Measurements from ENCODE around the gene PSRC1. TPM values are rescaled to one million over a fixed set of nuclear protein-coding genes. Genes with fewer than 3 reads are reported as not detected.

PSRC1 gene
- polyA plus RNA-seq, 1 experiment, result 25.9 TPM

DNA sequence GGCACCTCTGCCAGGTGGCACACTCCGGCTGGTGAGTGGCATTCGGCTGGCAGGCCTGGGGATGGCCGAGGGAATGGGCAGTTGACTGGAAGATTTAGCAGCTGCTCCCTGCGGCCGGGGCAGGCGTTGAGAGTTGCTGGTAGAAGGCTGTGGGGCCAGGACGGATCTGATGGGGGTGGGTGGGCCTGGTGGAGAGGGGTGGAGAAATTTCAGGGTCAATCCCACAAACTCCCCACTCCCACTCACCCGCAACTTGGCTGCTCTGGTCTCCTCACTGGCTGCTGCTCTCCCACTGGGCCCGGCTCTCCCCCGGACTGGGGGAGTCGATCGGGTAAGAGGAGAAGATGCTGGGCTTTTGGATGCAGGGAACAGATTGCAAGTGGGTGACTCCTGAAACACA is 2.1 kb downstream of the PSRC1 start:
- Histone ChIP-seq H3K4me3 (ENCODE audit: low read depth, low read length) (no peak overlapping the region), H3K27me3 (ENCODE audit: control insufficient read depth, insufficient read depth, low read length) (no peaks in the 10 kb centered on the region), H3K36me3 (ENCODE audit: control insufficient read depth, insufficient read depth, low read length) (no peaks in the 10 kb centered on the region; the same call in 1 of the 2 replicates)
- CTCF ChIA-PET, result interaction anchor here (1.8 to 5.7 kb wide), 3 partner anchors 119 to 252 kb away, joined by 5 to 140 read pairs (median 47); partner anchors contain the start of gene SORT1
- TF ChIP-seq CTCF (IDR thresholded peaks at IDR 0.05; ENCODE audit: insufficient read depth, low read depth, low read length), result no peak
- POLR2A ChIA-PET, result no interaction called here
- no peak for DNase-seq (ENCODE audit: low read depth)

DNA sequence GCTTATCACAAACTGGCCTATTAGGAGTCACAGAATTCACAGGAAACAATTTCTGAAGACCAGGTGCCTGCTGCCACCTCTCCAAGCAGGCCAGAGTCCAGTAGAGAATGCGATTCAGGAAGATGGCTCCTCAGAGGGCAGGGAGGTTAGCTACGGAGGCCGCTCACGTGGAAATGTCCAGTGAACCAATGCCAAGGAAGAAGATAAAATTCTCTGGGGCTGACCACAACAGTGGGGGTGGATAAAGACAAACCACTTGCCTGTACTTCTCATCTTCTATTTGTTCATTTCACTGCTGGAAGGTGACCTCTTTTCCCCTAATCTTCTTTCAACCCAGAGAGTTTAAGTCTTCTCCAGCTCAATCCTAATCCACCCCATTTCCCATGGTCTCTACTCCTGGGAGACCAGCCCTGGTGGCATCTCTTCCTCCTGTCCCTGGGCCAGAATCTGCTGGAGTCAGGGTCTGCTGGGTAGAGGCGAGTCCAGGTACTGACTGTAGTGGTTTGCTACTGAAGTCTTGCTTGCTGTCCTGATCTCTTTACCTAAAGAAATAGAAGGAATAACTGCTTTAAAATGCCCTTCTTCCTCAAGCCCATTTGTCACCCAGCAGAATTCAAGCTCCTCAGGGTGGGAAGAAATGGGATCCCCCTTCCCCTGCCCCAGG is 3.2 kb downstream of the PSRC1 start:
- Histone ChIP-seq H3K4me3 (ENCODE audit: low read depth, low read length) (no peak overlapping the region), H3K36me3 (ENCODE audit: control insufficient read depth, insufficient read depth, low read length) (no peaks in the 10 kb centered on the region; the same call in 1 of the 2 replicates), H3K27me3 (ENCODE audit: control insufficient read depth, insufficient read depth, low read length) (no peaks in the 10 kb centered on the region)
- CTCF ChIA-PET, result interaction anchor here (1.5 to 5.7 kb wide), 3 partner anchors 16 to 253 kb away, joined by 4 to 140 read pairs (median 47); partner anchors contain the start of gene SORT1
- no peak for TF ChIP-seq CTCF (IDR thresholded peaks at IDR 0.05; ENCODE audit: insufficient read depth, low read depth, low read length)
- no peak for DNase-seq (ENCODE audit: low read depth)
- POLR2A ChIA-PET, result no interaction called here

GRCh38 chr1:109277434-109278204 is 5.3 kb downstream of the PSRC1 start:
- POLR2A ChIA-PET, result no interaction called here
- Histone ChIP-seq H3K27me3 (ENCODE audit: control insufficient read depth, insufficient read depth, low read length) (no peaks in the 10 kb centered on the region), H3K36me3 (ENCODE audit: control insufficient read depth, insufficient read depth, low read length) (no peaks in the 10 kb centered on the region; the same call in 1 of the 2 replicates), H3K4me3 (ENCODE audit: low read depth, low read length) (no peak overlapping the region)
- DNase-seq (ENCODE audit: low read depth), result no peak
- CTCF ChIA-PET, result interaction anchor here (0.6 to 5.7 kb wide), 18 partner anchors 8 to 809 kb away, joined by 3 to 140 read pairs (median 4); partner anchors contain the start of genes GPR61, MYBPHL and SORT1
- TF ChIP-seq CTCF (IDR thresholded peaks at IDR 0.05; ENCODE audit: insufficient read depth, low read depth, low read length), result peak; percentile 93

DNA sequence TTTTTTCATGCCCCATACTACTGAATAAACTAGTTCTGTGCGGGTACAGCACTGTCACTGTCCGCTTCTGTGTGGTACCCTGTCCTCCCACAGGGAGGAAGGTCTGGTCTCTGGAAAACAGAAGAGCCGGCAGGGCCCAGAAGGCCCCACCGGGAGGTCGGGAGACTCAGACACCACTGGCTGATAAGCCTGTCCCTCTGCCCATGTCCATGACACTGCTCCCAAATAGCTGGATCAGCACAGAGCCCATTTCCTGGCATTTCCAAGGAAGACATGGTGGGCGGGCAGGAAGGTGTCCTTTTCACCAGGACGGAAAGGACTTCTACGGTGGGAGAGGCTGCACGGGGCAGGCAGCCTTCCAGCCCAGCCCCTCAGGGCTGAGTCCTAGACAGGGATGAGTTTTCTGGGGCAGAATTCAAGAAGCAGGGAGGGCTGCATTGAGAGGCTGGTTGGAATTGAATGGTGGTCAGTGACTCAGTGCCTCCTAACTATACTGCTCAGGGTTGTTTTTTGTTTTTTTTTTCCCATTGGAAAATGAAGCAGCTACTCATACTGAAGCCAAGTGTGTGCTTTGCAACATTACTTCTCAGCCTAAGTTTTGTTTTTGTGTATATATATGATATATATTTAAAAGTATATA is 7.1 kb downstream of the PSRC1 start:
- DNase-seq (ENCODE audit: low read depth), result no peak
- H3K36me3 ChIP-seq (ENCODE audit: control insufficient read depth, insufficient read depth, low read length), result no peaks in the 10 kb centered on the region; the same call in 1 of the 2 replicates
- CTCF ChIA-PET, result interaction anchor here (0.6 to 5.7 kb wide), 8 partner anchors 11 to 257 kb away, joined by 3 to 140 read pairs (median 17); partner anchors contain the start of gene SORT1
- H3K27me3 ChIP-seq (ENCODE audit: control insufficient read depth, insufficient read depth, low read length), result no peaks in the 10 kb centered on the region
- no peak for TF ChIP-seq CTCF (IDR thresholded peaks at IDR 0.05; ENCODE audit: insufficient read depth, low read depth, low read length)
- POLR2A ChIA-PET, result interaction anchor here (0.6 to 1.2 kb wide), 3 partner anchors 21 to 226 kb away, joined by 3 to 5 read pairs (median 4); no protein-coding TSS in a partner anchor
- no peak overlapping the region for H3K4me3 ChIP-seq (ENCODE audit: low read depth, low read length)

Measured in BJ (cell line).